HG03025 (cell line): ENCODE data around the gene PSMB2.
A peak's percentile ranks its signal among the peaks of the same experiment; 100 is the strongest.
"Not testable (repeated sequence)": the region's sequence is repeated elsewhere in the genome, so short reads cannot be mapped to it uniquely, and the experiment has no call there.

Source experiments
- ATAC-seq: cut with Tn5 transposase; IDR thresholded peaks from one replicate; pipeline ENCODE4 v1.9.1; 2021; ENCODE audit warnings: mild to moderate bottlenecking, moderate library complexity; ENCODE audit not compliant: unreplicated experiment, low FRiP score

The PSMB2 gene

GRCh38 chr1:35641233-35641866, at the start of gene PSMB2:
Gene PSMB2 (minus strand): TSS chr1:35641526. CDS start chr1:35641432, 94 bp downstream.
- ATAC-seq = peak; percentile 68

GRCh38 chr1:35691080-35691479, 49.8 kb upstream of the PSMB2 start:
- no peak for ATAC-seq

- ATAC-seq = not testable (repeated sequence)
These were observed 48.8 kb upstream of the PSMB2 start for GRCh38 chr1:35690103-35690502.

GRCh38 chr1:35688161-35688560, 46.8 kb upstream of the PSMB2 start:
- no peak for ATAC-seq

- no peak for ATAC-seq
These were observed 41.7 kb upstream of the PSMB2 start for GRCh38 chr1:35683012-35683411.

GRCh38 chr1:35680271-35680670, 38.9 kb upstream of the PSMB2 start:
- ATAC-seq = no peak

- ATAC-seq = no peak
These were observed 34.4 kb upstream of the PSMB2 start for GRCh38 chr1:35675773-35676172.

GRCh38 chr1:35674111-35674510, 32.8 kb upstream of the PSMB2 start:
- ATAC-seq = no peak

GRCh38 chr1:35672116-35672515, 30.8 kb upstream of the PSMB2 start:
- no peak for ATAC-seq

GRCh38 chr1:35668506-35668905, 27.2 kb upstream of the PSMB2 start:
- no peak for ATAC-seq

GRCh38 chr1:35666916-35667315, 25.6 kb upstream of the PSMB2 start:
- ATAC-seq = no peak

GRCh38 chr1:35666216-35666615, 24.9 kb upstream of the PSMB2 start:
- ATAC-seq = no peak

GRCh38 chr1:35663434-35663833, 22.1 kb upstream of the PSMB2 start:
- ATAC-seq = no peak

GRCh38 chr1:35661474-35661795, 20.1 kb upstream of the PSMB2 start:
- no peak for ATAC-seq

- no peak for ATAC-seq
These were observed 19.5 kb upstream of the PSMB2 start for GRCh38 chr1:35660581-35661473.

GRCh38 chr1:35659589-35659988, 18.3 kb upstream of the PSMB2 start:
- ATAC-seq = no peak

GRCh38 chr1:35657851-35658250, 16.5 kb upstream of the PSMB2 start:
- no peak for ATAC-seq

- no peak for ATAC-seq
These were observed 15.5 kb upstream of the PSMB2 start for GRCh38 chr1:35656863-35657232.

GRCh38 chr1:35656148-35656862, 15.0 kb upstream of the PSMB2 start:
- no peak for ATAC-seq

- ATAC-seq = no peak
These were observed 13.9 kb upstream of the PSMB2 start for GRCh38 chr1:35655196-35655595.

- ATAC-seq = no peak
These were observed 9.1 kb upstream of the PSMB2 start for GRCh38 chr1:35650416-35650815.
